ENCODE measurements around the gene CCDC50.

Gene CCDC50

GRCh38 chr3:191415566-191415965 is 86.4 kb downstream of the CCDC50 start:
- no peak for DNase-seq (ENCODE audit: low spot score)
- no peaks in the 10 kb centered on the region for H3K36me3 ChIP-seq (replicated peaks in 1 of 2; ENCODE audit: control insufficient read depth in 2 of 2, insufficient read depth in 2 of 2, low read length in 2 of 2)
- no peak overlapping the region for H3K14ac ChIP-seq (ENCODE audit: low read length)
- H3K4me2 ChIP-seq (ENCODE audit: insufficient read depth, low read length, poor library complexity, severe bottlenecking), result no peak overlapping the region
- no peak overlapping the region for H3K27ac ChIP-seq (replicated peaks; ENCODE audit: low read length)
- H3K18ac ChIP-seq (ENCODE audit: low read length), result no peak overlapping the region
- no peak overlapping the region for H3K4me3 ChIP-seq (ENCODE audit: low read length in 2 of 2)
- H4K8ac ChIP-seq (ENCODE audit: low read depth, low read length), result no peak overlapping the region
- no peak overlapping the region for H2BK120ac ChIP-seq (ENCODE audit: low read depth, low read length)
- H3K23ac ChIP-seq (ENCODE audit: low read depth, low read length, poor library complexity), result no peak overlapping the region
- no peak overlapping the region for H2BK12ac ChIP-seq (ENCODE audit: low read length)
- no peak overlapping the region for H2BK15ac ChIP-seq (ENCODE audit: low read length)
- H4K91ac ChIP-seq (ENCODE audit: low read depth, low read length, poor library complexity), result no peak overlapping the region
- H2AFZ ChIP-seq (ENCODE audit: low read length), result no peak overlapping the region
- no CpG with 5 or more reads among the region's 9 CpGs for WGBS, 2 donors (ENCODE audit: extremely low coverage in 2 of 2, insufficient read length in 2 of 2, insufficient replicate concordance in 1 of 2)
- H3K9me3 ChIP-seq (replicated peaks in 1 of 2; ENCODE audit: control insufficient read depth in 2 of 2, insufficient read depth in 1 of 2, low read depth in 1 of 2, low read length in 2 of 2), result no peaks in the 10 kb centered on the region
- no peaks in the 10 kb centered on the region for H3K27me3 ChIP-seq (ENCODE audit: control insufficient read depth in 3 of 3, insufficient read depth in 3 of 3, low read depth in 1 of 3, low read length in 3 of 3)
- no peak overlapping the region for H3K4ac ChIP-seq (ENCODE audit: low read length)
- H2AK5ac ChIP-seq (ENCODE audit: low read depth, low read length), result no peak overlapping the region
- H3K4me1 ChIP-seq (ENCODE audit: control insufficient read depth in 2 of 2, insufficient read depth in 1 of 2, low read depth in 1 of 2, low read length in 2 of 2), result no peaks in the 10 kb centered on the region
- H3K9ac ChIP-seq (ENCODE audit: low read depth, low read length, poor library complexity), result no peak overlapping the region
- H3K79me1 ChIP-seq (ENCODE audit: low read depth, low read length), result no peaks in the 10 kb centered on the region
- no peak overlapping the region for H2BK5ac ChIP-seq (ENCODE audit: low read length)

- no peak overlapping the region for H2AFZ ChIP-seq (ENCODE audit: low read length)
- WGBS, 2 donors (ENCODE audit: extremely low coverage in 2 of 2, insufficient read length in 2 of 2, insufficient replicate concordance in 1 of 2), result no CpG with 5 or more reads among the region's 6 CpGs
- no peak overlapping the region for H3K23ac ChIP-seq (ENCODE audit: low read depth, low read length, poor library complexity)
- no peak for DNase-seq (ENCODE audit: low spot score)
- no peak overlapping the region for H3K4ac ChIP-seq (ENCODE audit: low read length)
- no peak overlapping the region for H2BK12ac ChIP-seq (ENCODE audit: low read length)
- no peak overlapping the region for H3K9ac ChIP-seq (ENCODE audit: low read depth, low read length, poor library complexity)
- H3K27ac ChIP-seq (replicated peaks; ENCODE audit: low read length), result no peak overlapping the region
- H3K4me1 ChIP-seq (ENCODE audit: control insufficient read depth in 2 of 2, insufficient read depth in 1 of 2, low read depth in 1 of 2, low read length in 2 of 2), result no peaks in the 10 kb centered on the region
- H3K79me1 ChIP-seq (ENCODE audit: low read depth, low read length), result no peaks in the 10 kb centered on the region
- no peak overlapping the region for H4K8ac ChIP-seq (ENCODE audit: low read depth, low read length)
- no peak overlapping the region for H4K91ac ChIP-seq (ENCODE audit: low read depth, low read length, poor library complexity)
- no peak overlapping the region for H2BK5ac ChIP-seq (ENCODE audit: low read length)
- H3K4me3 ChIP-seq (ENCODE audit: low read length in 2 of 2), result no peak overlapping the region
- no peak overlapping the region for H2BK15ac ChIP-seq (ENCODE audit: low read length)
- no peaks in the 10 kb centered on the region for H3K9me3 ChIP-seq (replicated peaks in 1 of 2; ENCODE audit: control insufficient read depth in 2 of 2, insufficient read depth in 1 of 2, low read depth in 1 of 2, low read length in 2 of 2)
- no peaks in the 10 kb centered on the region for H3K27me3 ChIP-seq (ENCODE audit: control insufficient read depth in 3 of 3, insufficient read depth in 3 of 3, low read depth in 1 of 3, low read length in 3 of 3)
- no peak overlapping the region for H3K18ac ChIP-seq (ENCODE audit: low read length)
- no peak overlapping the region for H3K14ac ChIP-seq (ENCODE audit: low read length)
- H2BK120ac ChIP-seq (ENCODE audit: low read depth, low read length), result no peak overlapping the region
- H2AK5ac ChIP-seq (ENCODE audit: low read depth, low read length), result no peak overlapping the region
- no peaks in the 10 kb centered on the region for H3K36me3 ChIP-seq (replicated peaks in 1 of 2; ENCODE audit: control insufficient read depth in 2 of 2, insufficient read depth in 2 of 2, low read length in 2 of 2)
- H3K4me2 ChIP-seq (ENCODE audit: insufficient read depth, low read length, poor library complexity, severe bottlenecking), result no peak overlapping the region
Measured at GRCh38 chr3:191417457-191417729, 88.2 kb downstream of the CCDC50 start.

GRCh38 chr3:191420771-191421170 is 91.6 kb downstream of the CCDC50 start:
- Histone ChIP-seq H3K27me3 (ENCODE audit: control insufficient read depth in 3 of 3, insufficient read depth in 3 of 3, low read depth in 1 of 3, low read length in 3 of 3) (no peaks in the 10 kb centered on the region), H3K36me3 (replicated peaks in 1 of 2; ENCODE audit: control insufficient read depth in 2 of 2, insufficient read depth in 2 of 2, low read length in 2 of 2) (no peaks in the 10 kb centered on the region), H3K23ac (ENCODE audit: low read depth, low read length, poor library complexity) (no peak overlapping the region), H2BK5ac (ENCODE audit: low read length) (no peak overlapping the region), H4K91ac (ENCODE audit: low read depth, low read length, poor library complexity) (no peak overlapping the region), H3K9me3 (replicated peaks in 1 of 2; ENCODE audit: control insufficient read depth in 2 of 2, insufficient read depth in 1 of 2, low read depth in 1 of 2, low read length in 2 of 2) (no peaks in the 10 kb centered on the region), H2AFZ (ENCODE audit: low read length) (no peak overlapping the region), H3K14ac (ENCODE audit: low read length) (no peak overlapping the region), H3K4me2 (ENCODE audit: insufficient read depth, low read length, poor library complexity, severe bottlenecking) (no peak overlapping the region), H3K4me1 (ENCODE audit: control insufficient read depth in 2 of 2, insufficient read depth in 1 of 2, low read depth in 1 of 2, low read length in 2 of 2) (no peaks in the 10 kb centered on the region), H3K4ac (ENCODE audit: low read length) (no peak overlapping the region), H3K18ac (ENCODE audit: low read length) (no peak overlapping the region), H2AK5ac (ENCODE audit: low read depth, low read length) (no peak overlapping the region), H3K9ac (ENCODE audit: low read depth, low read length, poor library complexity) (no peak overlapping the region), H2BK15ac (ENCODE audit: low read length) (no peak overlapping the region), H2BK12ac (ENCODE audit: low read length) (no peak overlapping the region), H4K8ac (ENCODE audit: low read depth, low read length) (no peak overlapping the region), H3K79me1 (ENCODE audit: low read depth, low read length) (no peaks in the 10 kb centered on the region), H3K27ac (replicated peaks; ENCODE audit: low read length) (no peak overlapping the region), H2BK120ac (ENCODE audit: low read depth, low read length) (no peak overlapping the region), H3K4me3 (ENCODE audit: low read length in 2 of 2) (no peak overlapping the region)
- WGBS, 2 donors (ENCODE audit: extremely low coverage in 2 of 2, insufficient read length in 2 of 2, insufficient replicate concordance in 1 of 2), result no CpG with 5 or more reads among the region's 2 CpGs
- no peak for DNase-seq (ENCODE audit: low spot score)

- Histone ChIP-seq H3K27ac (replicated peaks; ENCODE audit: low read length) (no peak overlapping the region), H3K18ac (ENCODE audit: low read length) (no peak overlapping the region), H3K4ac (ENCODE audit: low read length) (no peak overlapping the region), H2BK12ac (ENCODE audit: low read length) (no peak overlapping the region), H3K27me3 (ENCODE audit: control insufficient read depth in 3 of 3, insufficient read depth in 3 of 3, low read depth in 1 of 3, low read length in 3 of 3) (no peaks in the 10 kb centered on the region), H3K36me3 (replicated peaks in 1 of 2; ENCODE audit: control insufficient read depth in 2 of 2, insufficient read depth in 2 of 2, low read length in 2 of 2) (no peaks in the 10 kb centered on the region), H3K14ac (ENCODE audit: low read length) (no peak overlapping the region), H3K9ac (ENCODE audit: low read depth, low read length, poor library complexity) (no peak overlapping the region), H2AFZ (ENCODE audit: low read length) (peak overlapping the region; percentile 42), H3K4me1 (ENCODE audit: control insufficient read depth in 2 of 2, insufficient read depth in 1 of 2, low read depth in 1 of 2, low read length in 2 of 2) (no peaks in the 10 kb centered on the region), H3K79me1 (ENCODE audit: low read depth, low read length) (no peaks in the 10 kb centered on the region), H3K23ac (ENCODE audit: low read depth, low read length, poor library complexity) (no peak overlapping the region), H4K8ac (ENCODE audit: low read depth, low read length) (no peak overlapping the region), H3K4me2 (ENCODE audit: insufficient read depth, low read length, poor library complexity, severe bottlenecking) (no peak overlapping the region), H4K91ac (ENCODE audit: low read depth, low read length, poor library complexity) (no peak overlapping the region), H3K4me3 (ENCODE audit: low read length in 2 of 2) (no peak overlapping the region), H2AK5ac (ENCODE audit: low read depth, low read length) (no peak overlapping the region), H2BK120ac (ENCODE audit: low read depth, low read length) (no peak overlapping the region), H2BK5ac (ENCODE audit: low read length) (no peak overlapping the region), H3K9me3 (replicated peaks in 1 of 2; ENCODE audit: control insufficient read depth in 2 of 2, insufficient read depth in 1 of 2, low read depth in 1 of 2, low read length in 2 of 2) (no peaks in the 10 kb centered on the region), H2BK15ac (ENCODE audit: low read length) (no peak overlapping the region)
- DNase-seq (ENCODE audit: low spot score), result no peak
- no CpG with 5 or more reads among the region's 3 CpGs for WGBS, 2 donors (ENCODE audit: extremely low coverage in 2 of 2, insufficient read length in 2 of 2, insufficient replicate concordance in 1 of 2)
Measured at GRCh38 chr3:191424881-191425280, 95.7 kb downstream of the CCDC50 start.

Measured in neuronal stem cell (in vitro differentiated cells).